NK-92 (cell line): ENCODE data around the gene SULT1A2.
"Not testable (repeated sequence)": the region's sequence is repeated elsewhere in the genome, so short reads cannot be mapped to it uniquely, and the experiment has no call there.

Experiments used
- DNase-seq: peaks from one replicate; lab custom pipeline; 2025; ENCODE audit not compliant: unreplicated experiment; lab: John Stamatoyannopoulos, UW

SULT1A2 gene

GRCh38 chr16:28609631-28610594 is 13.1 kb upstream of the SULT1A2 start, which contains the start of gene SULT1A1:
TSS of gene SULT1A1 (minus strand) at chr16:28610044. CDS start at chr16:28608855, 1,189 bp downstream.
- no peak for DNase-seq

- not testable (repeated sequence) for DNase-seq
Observed at GRCh38 chr16:28608867-28609596, 12.2 kb upstream of the SULT1A2 start.

- DNase-seq = not testable (repeated sequence)
Observed at GRCh38 chr16:28608496-28608808, 11.6 kb upstream of the SULT1A2 start.

- not testable (repeated sequence) for DNase-seq
Observed at GRCh38 chr16:28607681-28608495, 11.0 kb upstream of the SULT1A2 start.

GRCh38 chr16:28607116-28607623 is 10.3 kb upstream of the SULT1A2 start:
- DNase-seq = no peak

- DNase-seq = no peak
Observed at GRCh38 chr16:28606291-28607115, 9.7 kb upstream of the SULT1A2 start.

- no peak for DNase-seq
Observed at GRCh38 chr16:28604186-28604565, 7.3 kb upstream of the SULT1A2 start.

- DNase-seq = no peak
Observed at GRCh38 chr16:28603381-28604185, 6.7 kb upstream of the SULT1A2 start.

GRCh38 chr16:28602529-28602928 is 5.7 kb upstream of the SULT1A2 start:
- DNase-seq = no peak

GRCh38 chr16:28602062-28602461 is 5.2 kb upstream of the SULT1A2 start:
- DNase-seq = not testable (repeated sequence)

GRCh38 chr16:28601589-28601988 is 4.7 kb upstream of the SULT1A2 start:
- not testable (repeated sequence) for DNase-seq

- not testable (repeated sequence) for DNase-seq
Observed at GRCh38 chr16:28600965-28601364, 4.1 kb upstream of the SULT1A2 start.

- DNase-seq = not testable (repeated sequence)
Observed at GRCh38 chr16:28599377-28600285, 2.8 kb upstream of the SULT1A2 start.

- no peak for DNase-seq
Observed at GRCh38 chr16:28597692-28598261, 927 bp upstream of the SULT1A2 start.

GRCh38 chr16:28596115-28596630 is 677 bp downstream of the SULT1A2 start:
- DNase-seq = no peak

- DNase-seq = not testable (repeated sequence)
Observed at GRCh38 chr16:28595451-28595850, 1.4 kb downstream of the SULT1A2 start.

- no peak for DNase-seq
Observed at GRCh38 chr16:28592979-28593553, 3.8 kb downstream of the SULT1A2 start.
